Dedifferentiated amniotic fluid mesenchymal stem cell (primary cell): ENCODE measurements around the gene GRAMD1B.
"Not testable (repeated sequence)": the region's sequence is repeated elsewhere in the genome, so short reads cannot be mapped to it uniquely, and the experiment has no call there.

ENCODE experiments used
- DNase-seq: peaks from one replicate; pipeline ENCODE4 v3.0.0-alpha.2; 2016; ENCODE audit errors: extremely low spot score

The GRAMD1B gene

DNA sequence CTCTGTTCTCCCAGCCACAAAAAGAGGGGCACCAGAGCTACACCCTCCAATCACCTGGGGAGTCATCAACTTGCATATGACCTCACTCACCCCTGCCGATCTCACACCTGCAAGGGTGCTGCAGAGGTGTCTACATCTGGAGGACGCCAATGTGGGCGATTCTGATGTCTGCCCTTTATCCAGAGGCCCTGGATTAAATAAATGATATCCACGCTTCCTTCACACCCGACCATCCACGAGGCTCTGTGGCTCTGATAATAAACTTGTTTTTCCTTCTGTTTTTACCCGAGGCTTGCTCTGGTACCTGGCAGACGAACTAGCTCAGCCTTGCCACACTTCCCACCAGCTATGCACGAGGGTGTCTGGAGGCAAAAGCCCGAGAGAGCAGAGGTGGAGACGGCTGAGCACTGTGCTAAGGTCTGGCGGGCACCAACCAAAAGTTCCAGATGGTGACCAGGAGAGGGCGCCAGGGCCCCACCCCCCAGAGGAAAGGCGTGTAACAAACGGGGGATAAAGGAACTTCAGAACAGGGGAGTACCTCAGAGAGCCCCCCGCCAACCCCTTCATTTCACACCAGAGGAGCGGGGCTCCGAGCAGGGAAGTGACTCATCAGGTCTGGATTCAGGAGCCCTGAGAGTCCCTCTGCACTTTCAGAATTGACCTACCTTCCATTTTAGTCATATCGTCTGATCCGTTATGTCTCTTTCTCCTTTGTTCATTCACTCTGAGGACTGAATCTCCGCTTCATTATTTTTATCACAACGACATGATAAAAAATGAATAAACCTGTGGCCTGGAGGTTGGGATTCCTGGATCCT lies 210.8 kb downstream of the GRAMD1B start:
- peak; percentile 20 for DNase-seq

DNA sequence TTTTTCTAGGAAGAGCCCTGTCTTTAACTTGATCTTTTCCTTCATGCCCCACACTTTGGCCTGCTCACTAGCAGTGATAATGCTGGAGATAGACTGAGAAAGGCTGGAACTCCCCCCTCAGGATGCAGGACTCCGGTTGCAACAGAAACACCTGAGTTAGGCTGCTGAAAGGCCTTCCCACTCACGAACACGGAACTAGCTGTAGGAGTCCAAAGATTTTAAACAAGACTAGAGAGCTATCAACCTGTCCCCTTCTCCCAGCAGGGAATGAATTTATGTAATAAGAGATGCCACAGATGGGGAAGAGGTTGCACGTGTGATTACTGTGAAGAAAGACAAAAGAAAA lies 211.4 kb downstream of the GRAMD1B start:
- DNase-seq = no peak

DNA sequence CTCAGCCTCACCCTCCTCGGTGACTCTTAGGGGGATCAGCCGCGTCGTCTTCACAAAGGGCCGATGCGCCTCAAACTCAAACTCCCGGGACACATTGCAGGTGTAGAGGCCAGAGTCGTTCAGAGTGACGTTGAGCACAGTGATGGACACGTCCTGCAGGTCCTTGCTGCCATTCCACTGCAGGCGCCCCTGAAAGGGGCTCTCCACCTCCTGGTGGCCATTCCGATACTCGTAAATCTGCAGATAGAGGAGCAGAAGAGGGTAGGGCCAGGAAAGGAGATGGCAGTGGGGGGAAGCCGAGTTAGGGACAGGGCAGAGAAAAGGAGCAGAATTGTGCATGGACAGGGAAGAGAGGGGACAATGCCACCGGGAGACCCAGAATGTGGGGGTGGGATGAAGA lies 212.4 kb downstream of the GRAMD1B start:
- no peak for DNase-seq

DNA sequence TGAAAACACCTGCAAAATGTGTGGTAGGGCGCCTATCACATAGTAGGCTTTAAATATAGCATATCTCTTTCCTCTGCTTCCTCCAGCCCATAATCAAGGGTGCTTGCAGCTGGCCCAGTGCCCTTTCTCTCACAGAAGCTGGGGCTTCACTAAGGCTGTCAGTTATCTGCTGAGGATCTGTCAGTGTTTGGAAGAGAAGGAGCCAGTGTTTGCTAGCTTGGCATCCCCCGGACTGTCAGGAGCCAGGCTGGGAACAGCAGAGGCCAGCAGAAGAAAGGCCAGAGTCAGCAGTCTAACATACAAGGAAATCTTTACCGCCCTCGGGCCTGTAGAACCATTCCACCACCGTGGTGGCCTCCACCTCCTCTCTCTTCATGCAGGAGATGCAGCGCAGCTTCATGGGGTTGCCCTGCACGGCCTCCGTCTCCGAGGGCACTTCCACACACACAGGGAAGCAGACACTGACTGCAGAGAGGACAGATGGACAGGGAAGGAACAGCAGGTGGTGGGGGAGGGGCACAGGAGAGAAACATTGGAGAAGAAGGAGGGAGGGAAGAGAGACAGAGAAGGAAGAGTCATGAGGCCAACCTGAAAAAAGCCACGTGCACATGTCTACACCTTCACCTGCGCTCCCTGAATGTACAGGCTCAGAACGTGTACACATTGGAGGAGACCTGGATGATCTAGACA lies 215.4 kb downstream of the GRAMD1B start:
- DNase-seq = no peak

DNA sequence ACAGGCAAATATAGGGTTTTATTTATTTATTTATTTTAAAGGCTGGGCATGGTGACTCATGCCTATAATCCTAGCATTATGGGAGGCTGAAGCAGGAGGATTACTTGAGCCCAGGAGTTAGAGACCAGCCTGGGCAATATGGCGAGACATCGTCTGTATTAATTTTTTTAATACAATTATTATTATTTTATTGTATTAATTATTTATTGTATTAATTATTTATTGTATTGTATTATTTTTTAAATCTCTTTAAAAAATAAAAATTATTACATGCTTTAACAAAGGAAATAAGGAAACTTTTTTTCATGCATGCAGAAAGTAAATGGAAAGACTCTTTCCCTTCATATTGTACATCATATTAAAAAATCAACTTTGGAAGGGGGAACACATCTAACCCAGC lies 220.8 kb downstream of the GRAMD1B start:
- no peak for DNase-seq

DNA sequence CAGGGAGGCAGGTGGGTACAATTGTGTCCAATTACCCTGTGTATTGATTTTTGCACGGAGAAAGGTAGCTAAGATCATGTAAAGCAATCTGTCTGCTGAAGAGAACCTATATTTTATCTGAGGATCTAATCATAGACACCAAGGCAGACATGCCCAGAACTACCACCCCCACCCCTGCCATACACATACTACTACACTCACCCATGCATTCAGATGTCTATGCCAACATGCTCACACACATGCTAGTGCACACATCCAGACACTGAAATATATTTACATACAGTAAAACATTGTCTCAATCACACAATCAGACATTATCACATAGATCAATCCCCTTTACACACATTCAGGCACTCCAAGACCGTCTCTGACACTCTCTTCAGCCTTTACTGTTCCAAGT lies 222.5 kb downstream of the GRAMD1B start:
- DNase-seq = no peak

DNA sequence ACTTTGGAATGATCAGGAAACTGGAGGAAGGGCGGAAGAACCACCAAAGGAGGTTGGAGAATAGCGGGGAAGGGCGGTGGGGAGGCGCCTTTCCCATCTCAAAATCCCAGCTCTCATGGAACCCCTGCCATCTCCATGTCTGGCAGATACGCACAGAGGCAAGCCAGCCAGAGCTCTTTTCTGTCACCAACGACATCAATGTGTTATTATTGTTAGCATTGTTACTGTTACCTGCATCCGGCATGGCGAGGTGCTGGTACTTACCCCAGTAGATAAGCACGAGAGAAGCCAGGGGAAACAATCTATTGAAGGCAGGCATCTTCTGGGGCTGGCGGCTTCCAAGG lies 223.4 kb downstream of the GRAMD1B start:
- DNase-seq = no peak

DNA sequence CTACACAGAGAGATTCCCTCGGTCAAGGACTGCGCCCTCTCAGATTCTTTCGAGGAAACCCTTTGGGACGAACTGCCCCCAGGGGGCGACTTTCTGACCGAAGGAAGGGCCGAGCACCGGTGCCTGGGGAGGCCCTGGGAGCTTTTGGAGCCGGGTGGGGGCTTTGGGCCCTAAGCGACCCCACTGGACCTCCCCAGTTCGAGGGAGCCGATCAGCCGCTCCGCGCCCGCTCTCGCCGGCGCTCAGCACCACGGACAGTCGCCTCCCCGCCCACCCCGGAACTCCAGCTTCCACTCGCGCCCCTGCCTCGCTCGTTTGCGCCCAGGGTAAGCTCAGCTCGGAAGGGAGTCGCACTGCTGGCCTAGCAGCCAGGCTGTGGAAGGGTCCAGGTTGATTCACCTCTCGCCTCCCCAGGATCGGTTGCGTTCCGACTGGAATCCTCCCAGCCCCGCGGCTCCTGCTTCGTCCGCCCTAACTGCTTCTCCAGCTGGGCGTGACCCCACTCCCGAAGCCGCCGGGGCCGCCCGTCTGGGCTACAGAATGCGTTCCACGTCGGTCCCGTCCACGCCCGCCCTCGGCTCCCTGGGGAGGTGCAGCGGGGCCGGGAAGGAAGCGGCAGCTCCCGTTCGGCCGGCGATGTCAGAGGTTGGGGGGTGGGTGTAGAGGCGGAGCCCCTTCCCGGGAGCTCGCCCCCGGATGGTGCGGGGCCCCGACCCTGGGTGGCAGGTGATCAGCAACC lies 223.9 kb downstream of the GRAMD1B start:
- no peak for DNase-seq

DNA sequence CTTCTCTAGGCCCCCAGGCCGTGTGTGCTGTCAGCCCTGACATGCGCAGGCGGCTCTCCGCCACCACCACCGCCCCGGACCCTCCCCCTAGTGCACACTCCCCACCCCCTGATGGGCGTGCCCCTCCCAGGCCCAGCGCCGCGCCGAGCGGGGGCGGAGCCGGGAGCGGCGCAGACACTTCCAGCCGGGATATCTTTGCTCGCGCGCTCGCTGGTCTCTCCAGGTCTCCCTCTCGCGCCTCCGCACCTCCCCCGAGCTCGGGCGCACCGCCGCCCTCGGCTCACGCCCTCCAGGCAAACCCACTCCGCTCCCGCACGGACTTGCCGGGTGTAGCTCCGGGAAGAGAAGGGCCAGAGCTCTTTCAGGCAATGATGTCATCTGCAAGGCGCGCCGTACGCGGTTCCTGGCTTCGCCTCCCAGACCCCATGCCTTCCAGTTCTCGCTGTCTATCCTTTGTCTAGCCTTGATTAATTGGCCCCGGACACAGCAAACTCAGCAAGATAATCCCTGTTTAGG lies 224.6 kb downstream of the GRAMD1B start, which contains the start of gene SCN3B:
Gene SCN3B (minus strand): TSS at position 59 of the 516 bp plus-strand sequence. CDS start 823 bp downstream, outside the sequence.
- DNase-seq = peak; percentile 19

DNA sequence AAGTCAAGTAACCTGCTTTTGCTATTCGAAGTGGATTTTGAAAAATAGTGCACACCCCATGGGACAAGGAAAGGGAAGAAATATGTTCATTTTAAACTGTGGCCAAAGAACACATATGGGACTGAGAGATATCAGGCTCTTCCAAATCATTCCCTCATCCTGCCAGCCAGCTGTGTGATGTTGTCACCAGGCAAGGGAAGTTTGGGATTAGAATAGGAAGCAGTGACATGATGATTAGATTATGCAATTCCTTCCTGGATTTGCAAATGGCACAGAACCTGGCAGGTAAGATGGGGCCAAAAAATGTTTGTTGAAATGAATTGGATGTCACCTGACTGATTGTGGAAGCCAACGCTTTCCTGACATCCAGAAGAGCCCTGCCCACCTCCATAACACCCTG lies 229.2 kb downstream of the GRAMD1B start:
- DNase-seq = no peak

DNA sequence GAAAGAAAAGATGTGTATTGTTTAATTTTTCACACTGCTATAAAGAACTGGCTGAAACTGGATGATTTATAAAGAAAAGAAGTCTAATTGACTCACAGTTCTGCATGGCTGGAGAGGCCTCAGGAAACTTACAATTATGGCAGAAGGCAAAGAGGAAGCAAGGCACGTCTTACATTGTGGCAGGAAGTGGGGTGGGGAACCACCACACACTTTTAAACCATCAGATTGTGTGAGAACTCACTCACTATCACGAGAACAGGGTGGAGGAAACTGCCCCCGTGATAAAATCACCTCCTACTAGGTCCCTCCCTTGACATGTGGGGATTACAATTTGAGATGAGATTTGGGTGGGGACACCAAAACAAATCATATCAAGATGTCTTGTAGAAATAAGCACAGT lies 229.9 kb downstream of the GRAMD1B start:
- DNase-seq = not testable (repeated sequence)

DNA sequence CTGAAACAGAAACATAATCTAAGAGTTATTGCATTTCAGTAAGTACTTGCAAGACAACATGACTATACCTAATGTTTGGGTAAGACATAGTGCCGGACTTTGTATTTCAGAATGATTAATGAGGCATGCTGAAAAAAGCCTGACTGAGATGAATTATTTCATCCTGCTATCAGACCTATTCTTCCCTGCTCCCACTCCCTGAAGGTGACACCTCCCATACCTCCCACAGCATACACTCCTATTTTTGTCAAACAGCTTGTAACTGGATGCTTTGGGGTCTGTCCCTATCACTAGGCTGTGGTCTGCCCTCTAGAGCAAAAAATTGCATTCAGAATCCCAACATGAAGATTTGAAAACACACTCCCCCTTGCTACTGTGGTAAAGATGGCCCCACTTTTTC lies 235.2 kb downstream of the GRAMD1B start:
- DNase-seq = no peak

DNA sequence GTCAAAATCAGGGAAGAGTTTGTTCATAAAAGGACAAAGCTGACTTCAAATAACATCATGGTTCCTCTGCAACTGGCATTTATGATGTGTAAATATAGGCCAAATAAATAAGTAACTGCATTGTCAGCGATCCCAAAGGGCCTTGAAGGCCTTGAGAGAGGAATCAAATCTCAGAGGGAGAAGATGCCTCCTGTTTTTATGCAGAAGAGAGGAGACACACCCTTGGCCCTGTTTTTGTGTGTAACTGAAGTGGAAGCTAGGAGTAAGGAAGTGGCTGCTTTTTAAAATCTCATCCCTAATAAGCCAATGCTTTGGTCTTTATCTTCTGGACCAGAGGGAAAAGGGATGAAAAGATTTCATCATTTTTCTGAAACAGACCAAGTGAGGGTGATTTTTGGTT lies 240.0 kb downstream of the GRAMD1B start:
- no peak for DNase-seq

DNA sequence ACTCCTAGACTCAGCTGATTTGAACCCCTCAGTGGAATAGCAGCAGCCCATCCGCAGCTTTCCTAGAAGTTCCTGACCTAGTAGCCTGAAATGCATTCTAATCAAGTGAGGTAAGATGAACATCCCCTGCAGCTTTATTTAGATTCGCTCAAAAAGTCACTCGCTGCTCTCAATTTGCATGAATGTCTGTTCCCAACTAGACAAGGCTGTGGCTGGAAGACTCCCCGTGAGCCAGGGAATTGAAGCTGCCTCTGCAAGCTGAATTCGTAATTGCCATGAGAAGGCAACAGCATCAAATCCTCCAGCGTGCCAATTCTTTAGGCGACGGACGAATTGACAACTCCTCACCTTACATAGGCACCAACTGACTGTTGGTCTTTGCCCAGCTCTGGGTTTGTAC lies 241.5 kb downstream of the GRAMD1B start:
- no peak for DNase-seq

DNA sequence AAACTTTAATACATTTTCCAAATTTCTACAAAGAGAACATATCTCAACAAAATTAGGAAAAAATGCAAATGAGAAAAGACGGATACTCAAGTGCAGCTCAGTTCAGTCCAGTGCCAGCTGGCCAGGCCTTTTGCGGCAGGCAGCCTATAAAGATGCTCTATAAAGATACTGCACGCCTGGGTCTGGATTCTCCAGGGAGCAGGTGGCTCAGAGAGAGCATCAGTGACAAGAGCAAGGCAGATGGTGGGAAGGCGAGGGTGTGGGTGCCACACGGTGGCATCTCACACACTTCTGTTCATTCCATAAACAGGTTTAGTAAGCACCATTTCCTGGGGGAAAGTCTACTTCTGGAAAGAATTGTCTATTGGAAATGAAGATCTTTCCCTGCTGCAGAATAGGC lies 242.5 kb downstream of the GRAMD1B start:
- DNase-seq = no peak

DNA sequence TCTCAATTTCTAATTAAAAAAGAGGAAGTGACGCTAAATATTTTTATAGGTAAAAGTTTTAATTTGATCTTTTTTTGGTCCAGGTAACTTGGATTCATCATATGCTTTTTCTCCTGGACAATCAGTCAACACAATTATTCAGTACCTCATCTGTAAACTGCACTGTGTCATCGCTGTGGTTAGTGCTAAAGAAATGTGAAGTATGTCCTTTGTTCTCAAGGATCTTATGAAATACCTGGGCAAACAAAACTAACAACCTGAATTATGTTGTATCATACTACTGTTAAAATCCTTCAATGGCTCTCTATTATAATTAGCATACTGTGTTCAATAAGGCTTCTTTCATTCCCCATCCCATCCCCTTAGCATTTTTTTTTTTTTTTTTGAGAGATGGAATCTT lies 244.2 kb downstream of the GRAMD1B start:
- DNase-seq = no peak
